HG03354 (cell line): ENCODE results near the gene RING1.
A peak's percentile ranks its signal among the peaks of the same experiment; 100 is the strongest.

ENCODE experiments used
- ATAC-seq: cut with Tn5 transposase; IDR thresholded peaks from one replicate; pipeline ENCODE4 v1.9.1; 2021; ENCODE audit warnings: mild to moderate bottlenecking; ENCODE audit not compliant: unreplicated experiment, poor library complexity, severe bottlenecking

Gene RING1

DNA sequence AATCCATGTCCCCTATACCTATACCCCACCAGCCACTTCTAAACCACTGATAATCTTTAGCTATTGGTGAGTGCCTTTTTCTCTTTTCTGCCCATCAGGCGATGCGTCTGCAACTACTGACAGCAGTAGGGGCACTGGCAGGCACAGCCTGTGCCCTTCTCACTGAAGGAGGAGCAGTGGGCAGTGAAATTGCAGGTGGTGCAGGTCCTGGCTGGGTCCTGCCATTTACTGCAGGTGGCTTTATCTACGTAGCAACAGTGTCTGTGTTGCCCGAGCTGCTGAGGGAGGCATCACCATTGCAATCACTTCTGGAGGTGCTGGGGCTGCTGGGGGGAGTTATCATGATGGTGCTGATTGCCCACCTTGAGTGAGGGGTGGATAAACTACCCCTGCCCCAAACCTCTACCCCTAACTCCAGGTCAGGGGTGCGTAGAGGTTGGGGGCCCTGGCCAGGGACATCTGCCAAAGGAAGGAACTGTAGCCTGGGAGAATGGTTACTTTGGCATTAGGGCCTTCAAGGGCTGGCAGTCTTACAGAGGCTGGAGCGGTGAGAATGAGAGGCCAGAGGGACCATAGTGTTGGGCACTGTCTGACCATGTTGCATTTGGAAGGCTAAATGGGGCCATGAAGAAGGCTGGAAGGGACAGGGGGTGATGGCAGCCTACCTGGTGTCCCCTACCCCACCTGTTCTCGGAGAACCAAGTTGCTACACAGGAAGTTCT lies 4.7 kb upstream of the RING1 start:
- no peak for ATAC-seq

DNA sequence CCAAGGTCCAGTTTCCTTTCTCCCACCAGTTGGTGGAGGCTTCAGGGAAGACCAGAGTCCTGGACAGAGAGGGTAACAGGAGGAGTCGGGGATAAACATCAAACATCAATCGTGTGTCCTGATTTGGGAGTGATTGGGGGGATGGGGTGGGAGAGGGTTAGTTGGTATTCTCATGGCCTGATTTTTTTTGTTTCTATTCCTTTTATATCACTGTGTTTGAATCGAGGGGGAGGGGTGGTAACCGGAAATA lies 4.2 kb upstream of the RING1 start:
- no peak for ATAC-seq

DNA sequence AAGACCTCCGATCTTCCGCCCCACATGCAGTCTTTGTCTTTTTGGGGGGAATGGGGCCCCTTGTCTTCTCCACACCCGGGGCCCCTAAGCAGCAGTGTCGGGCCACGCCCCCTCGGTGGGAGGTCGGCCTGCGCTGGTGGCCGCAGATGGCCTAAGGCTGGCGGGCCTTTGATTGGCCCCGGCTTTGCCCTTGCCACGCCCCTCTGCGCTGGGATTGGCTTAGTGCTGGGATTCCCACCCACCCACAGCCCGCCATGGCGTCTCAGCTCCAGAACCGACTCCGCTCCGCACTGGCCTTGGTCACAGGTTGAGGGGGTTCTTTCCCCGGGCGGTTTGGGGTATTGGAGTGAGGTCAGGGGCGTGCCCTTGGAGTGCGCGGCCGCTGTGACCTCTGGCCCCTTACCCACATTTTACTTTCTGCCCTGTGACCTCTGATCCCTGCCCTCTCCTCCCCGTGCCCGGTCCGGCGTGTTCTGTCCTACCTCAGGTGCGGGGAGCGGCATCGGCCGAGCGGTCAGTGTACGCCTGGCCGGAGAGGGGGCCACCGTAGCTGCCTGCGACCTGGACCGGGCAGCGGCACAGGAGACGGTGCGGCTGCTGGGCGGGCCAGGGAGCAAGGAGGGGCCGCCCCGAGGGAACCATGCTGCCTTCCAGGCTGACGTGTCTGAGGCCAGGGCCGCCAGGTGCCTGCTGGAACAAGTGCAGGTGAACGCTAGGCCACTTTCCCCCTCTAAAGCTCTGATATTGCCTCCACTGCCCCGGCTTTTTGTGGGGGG lies 3.7 kb upstream of the RING1 start, which contains the start of gene HSD17B8:
Gene HSD17B8 (plus strand): TSS at position 241 of the 776 bp plus-strand sequence. CDS start 14 bp downstream, at position 255.
- peak; percentile 51 for ATAC-seq

GRCh38 chr6:33205191-33206026 lies 2.9 kb upstream of the RING1 start:
- ATAC-seq = no peak

DNA sequence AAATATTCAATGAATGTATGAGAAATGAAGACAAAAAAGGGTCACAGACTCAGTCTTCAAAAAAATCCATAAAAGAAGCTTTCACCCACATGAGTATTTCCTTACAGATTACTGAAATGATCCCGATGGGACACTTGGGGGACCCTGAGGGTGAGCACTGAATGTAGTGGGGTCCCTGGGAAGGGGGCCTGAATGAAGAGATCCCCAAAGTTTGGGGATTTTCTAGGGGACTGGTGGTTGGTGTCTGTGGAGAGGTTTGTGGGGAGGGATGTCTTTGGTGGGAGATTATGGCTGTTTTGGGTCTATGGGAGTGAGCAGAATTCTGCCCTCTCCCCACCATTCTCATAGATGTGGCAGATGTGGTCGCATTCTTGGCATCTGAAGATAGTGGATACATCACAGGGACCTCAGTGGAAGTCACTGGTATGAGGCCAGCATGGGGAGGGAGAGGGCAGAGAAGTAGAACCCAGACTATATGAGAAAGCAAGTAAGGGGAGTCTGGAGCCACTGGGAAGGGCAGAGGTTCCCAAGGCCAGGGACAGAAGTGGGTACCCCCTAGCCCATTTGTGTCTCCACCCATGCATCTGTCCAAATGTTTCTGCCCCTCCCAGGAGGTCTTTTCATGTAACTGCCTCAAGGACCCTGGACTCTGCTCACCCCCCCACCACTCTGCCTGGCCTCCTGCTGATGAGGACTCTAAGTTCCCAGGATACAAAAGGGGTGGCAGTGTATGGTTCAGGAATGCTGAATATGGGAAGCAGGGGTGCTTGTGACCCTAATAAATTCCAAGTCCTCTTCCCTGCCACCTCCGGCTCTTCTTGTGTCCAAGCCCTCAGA lies 2.1 kb upstream of the RING1 start:
- ATAC-seq = no peak

- no peak for ATAC-seq
Measured at GRCh38 chr6:33206864-33207551, 1.3 kb upstream of the RING1 start.

DNA sequence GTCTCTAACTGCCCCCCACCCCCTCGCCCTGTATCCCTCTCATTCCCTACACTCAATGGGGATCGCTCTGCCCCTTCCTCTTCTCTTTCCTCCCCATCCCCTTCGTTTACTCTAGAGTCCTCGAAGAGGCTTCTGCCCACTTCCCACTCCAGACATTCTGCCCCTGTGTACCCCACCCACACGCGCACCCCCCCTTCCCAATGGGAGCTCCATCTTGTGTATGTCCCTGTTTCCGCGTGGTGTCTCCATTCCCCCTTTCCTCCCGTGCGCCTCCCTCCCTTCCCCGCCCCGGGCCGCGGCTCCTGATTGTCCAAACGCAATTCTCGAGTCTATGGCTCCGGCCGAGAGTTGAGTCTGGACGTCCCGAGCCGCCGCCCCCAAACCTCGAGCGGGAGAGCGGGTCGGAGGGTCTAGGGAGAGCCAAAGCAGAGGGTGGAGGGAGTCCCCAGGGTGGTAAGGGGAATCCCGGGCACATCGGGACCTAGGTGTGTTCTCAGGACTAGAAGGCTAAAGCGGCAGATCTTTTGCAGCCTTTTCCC lies 679 bp upstream of the RING1 start:
- ATAC-seq = no peak

GRCh38 chr6:33209856-33210255 lies 1.6 kb downstream of the RING1 start:
- ATAC-seq = no peak

GRCh38 chr6:33211136-33211535 lies 2.8 kb downstream of the RING1 start:
- no peak for ATAC-seq

- ATAC-seq = no peak
Measured at GRCh38 chr6:33211666-33212422, 3.5 kb downstream of the RING1 start.

DNA sequence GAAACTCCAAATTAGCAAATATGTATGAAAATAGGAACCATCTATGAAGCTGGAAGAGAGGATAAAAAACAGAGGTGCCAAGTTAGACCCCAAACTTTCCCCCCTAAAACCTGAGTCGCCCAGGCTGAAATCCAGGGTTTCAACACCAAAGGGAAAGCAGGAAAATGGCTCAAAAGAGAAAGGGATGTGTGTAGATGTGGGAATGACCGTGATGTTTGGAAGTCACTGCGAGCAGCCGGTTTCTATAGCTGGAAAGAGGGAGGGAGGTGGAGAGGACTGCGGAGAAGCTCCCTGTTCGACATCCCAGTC lies 4.5 kb downstream of the RING1 start:
- ATAC-seq = no peak

DNA sequence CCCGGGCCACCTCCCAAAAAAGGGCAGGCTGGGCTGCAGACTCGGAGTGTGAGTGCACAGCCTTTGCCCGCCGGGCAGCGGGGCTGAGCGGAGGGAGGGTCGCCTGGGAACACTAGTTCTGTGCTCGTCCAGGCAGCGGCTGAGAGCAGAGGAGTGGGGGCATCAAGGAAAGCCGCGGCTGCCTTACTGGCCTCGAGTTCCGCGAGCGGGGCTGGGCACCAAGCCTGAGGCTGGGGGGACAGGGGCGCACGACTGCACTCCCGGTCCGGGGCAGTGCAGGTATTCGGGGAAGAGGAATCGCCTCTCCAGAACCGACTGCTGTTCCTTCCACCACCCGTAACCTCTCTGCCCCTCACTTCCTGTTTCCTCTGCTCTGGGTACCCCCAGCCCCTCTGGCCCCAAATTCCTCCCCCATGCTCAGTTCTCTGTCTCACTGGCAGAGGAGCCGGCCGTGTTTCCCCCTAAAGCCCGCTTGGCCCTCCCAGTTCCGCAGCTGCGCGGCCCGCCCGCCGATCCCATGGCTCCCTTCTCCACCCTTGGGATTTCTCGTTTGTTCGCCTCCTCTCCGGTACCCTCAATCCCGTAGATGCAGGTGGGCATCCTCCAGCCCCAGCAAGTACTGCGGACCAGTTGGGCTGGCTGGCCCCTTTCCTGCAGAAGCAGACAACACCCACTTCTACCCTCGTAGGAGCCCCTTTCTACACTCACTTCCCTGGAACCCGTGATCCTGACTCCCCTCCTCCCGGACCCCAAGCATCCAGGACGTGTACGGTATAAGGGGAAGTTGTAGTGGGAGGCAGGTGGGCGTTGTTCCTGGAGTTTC lies 5.1 kb downstream of the RING1 start:
- ATAC-seq = no peak

DNA sequence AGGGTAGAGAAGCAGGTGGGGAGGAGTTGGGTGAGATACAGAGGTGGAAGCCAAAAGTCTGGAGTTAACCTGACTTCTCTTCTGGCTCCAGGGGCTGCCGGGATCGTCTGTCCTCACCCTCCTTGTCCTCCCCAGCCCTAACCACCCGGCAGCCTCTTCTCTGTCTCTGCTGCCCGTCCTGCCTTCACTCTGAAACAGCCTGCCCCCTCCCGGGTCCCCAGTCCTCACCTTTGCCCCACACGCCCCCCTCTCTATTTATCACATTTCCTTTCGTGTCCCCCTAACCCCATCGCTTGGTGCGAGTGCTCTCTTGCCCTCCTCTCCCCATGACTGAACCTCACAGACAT lies 5.7 kb downstream of the RING1 start:
- ATAC-seq = no peak

- no peak for ATAC-seq
Measured at GRCh38 chr6:33215271-33216116, 7.2 kb downstream of the RING1 start.

GRCh38 chr6:33216117-33216649 lies 7.9 kb downstream of the RING1 start:
- no peak for ATAC-seq

DNA sequence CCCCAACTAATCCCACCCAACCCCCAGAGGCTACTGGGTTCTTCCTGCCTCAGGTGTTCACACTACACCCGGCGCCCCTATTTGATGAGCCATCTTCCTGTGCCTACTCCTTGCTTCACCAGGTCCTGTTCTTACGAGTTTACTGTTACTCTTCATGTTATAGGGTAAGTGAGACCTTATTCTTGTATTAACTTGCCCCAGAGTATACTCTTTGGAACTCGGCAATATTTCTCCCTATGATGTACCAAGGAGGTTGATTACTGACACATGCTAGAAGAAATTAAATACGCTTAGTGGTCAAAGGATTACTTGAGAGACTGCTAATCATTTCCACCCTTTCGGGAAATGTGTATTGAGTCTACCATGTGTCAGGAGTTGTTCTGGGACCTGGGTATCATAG lies 8.9 kb downstream of the RING1 start:
- no peak for ATAC-seq

GRCh38 chr6:33217681-33218080 lies 9.4 kb downstream of the RING1 start:
- no peak for ATAC-seq
